Measurements from ENCODE around the gene PGRMC2. TPM values are rescaled to one million over a fixed set of nuclear protein-coding genes. Genes with fewer than 3 reads are reported as not detected.

The PGRMC2 gene
- total and polyA plus RNA-seq, 2 of the 8 experiments (the other 6 are each of a cell fraction or from before 2014, with no cell fraction given) = 9.5 to 85.3 TPM

GRCh38 chr4:128228845-128229795 lies 58.5 kb downstream of the PGRMC2 start:
- Histone ChIP-seq H3K23ac (ENCODE audit: insufficient read length) (no peak overlapping the region), H2BK15ac (ENCODE audit: low read length) (no peak overlapping the region), H3K79me1 (ENCODE audit: low read depth, low read length) (no peaks in the 10 kb centered on the region), H4K20me1 (replicated peaks in 1 of 2; ENCODE audit: control insufficient read depth in 1 of 2, insufficient read depth in 2 of 2, low read length in 2 of 2) (no peaks in the 10 kb centered on the region), H3K4me3 (ENCODE audit: extremely low read depth in 1 of 4, insufficient read depth in 2 of 4, low read depth in 3 of 4, low read length in 4 of 4) (no peak overlapping the region), H3K23me2 (ENCODE audit: low read depth, low read length) (no peaks in the 10 kb centered on the region), H4K5ac (ENCODE audit: insufficient read length, low read depth, low read length) (no peak overlapping the region), H2BK120ac (replicated peaks; ENCODE audit: low read depth, low read length) (no peak overlapping the region), H3K4me1 (replicated peaks in 1 of 4; ENCODE audit: control insufficient read depth in 3 of 4, insufficient read depth in 4 of 4, low read length in 3 of 4) (no peaks in the 10 kb centered on the region), H3K56ac (replicated peaks; ENCODE audit: insufficient read length, low read depth, low read length) (no peak overlapping the region), H3K4me2 (ENCODE audit: insufficient read depth in 1 of 2, low read depth in 2 of 2, low read length in 2 of 2) (no peak overlapping the region), H2BK5ac (ENCODE audit: low read depth, low read length) (no peak overlapping the region), H3K27me3 (replicated peaks in 1 of 4; ENCODE audit: control insufficient read depth in 3 of 4, extremely low read depth in 1 of 4, insufficient read depth in 3 of 4, low read length in 3 of 4) (no peaks in the 10 kb centered on the region), H3K79me2 (ENCODE audit: control insufficient read depth in 1 of 2, insufficient read depth in 2 of 2, low read length in 2 of 2) (no peaks in the 10 kb centered on the region), H3K9ac (replicated peaks in 1 of 4; ENCODE audit: extremely low read depth in 1 of 4, low read depth in 3 of 4, low read length in 3 of 4) (no peak overlapping the region), H3K4ac (replicated peaks; ENCODE audit: insufficient read length, low read depth, low read length) (no peak overlapping the region), H2BK20ac (ENCODE audit: low read length) (no peak overlapping the region), H2AK5ac (ENCODE audit: low read depth, low read length) (no peak overlapping the region), H4K91ac (replicated peaks; ENCODE audit: insufficient read length, low read length) (no peak overlapping the region), H3K18ac (ENCODE audit: extremely low read depth, low read length) (no peak overlapping the region), H2BK12ac (ENCODE audit: low read depth, low read length) (no peak overlapping the region), H4K8ac (ENCODE audit: extremely low read depth, insufficient read depth, low read length) (no peak overlapping the region), H3K9me3 (ENCODE audit: insufficient read depth in 2 of 2, low read depth in 1 of 2, low read length in 1 of 2) (no peaks in the 10 kb centered on the region), H3K27ac (ENCODE audit: low read depth, low read length) (no peak overlapping the region), H3K36me3 (ENCODE audit: control insufficient read depth in 2 of 4, insufficient read depth in 4 of 4, low read length in 3 of 4) (no peaks in the 10 kb centered on the region), H2AFZ (ENCODE audit: low read length) (no peak overlapping the region), H3K14ac (ENCODE audit: insufficient read length) (no peak overlapping the region)
- ChIA-PET CTCF (ENCODE audit: partially characterized antibody) (interaction anchor here (0.6 to 2.5 kb wide), 2 partner anchors 9 to 81 kb away, joined by 3 to 5 read pairs; no protein-coding TSS in a partner anchor), POLR2A (ENCODE audit: partially characterized antibody) (no interaction called here)
- 69% methylated on average over 6 of the region's 6 CpGs; no CpG with 5 or more reads in 1 of the 2 experiments for WGBS, 2 experiments (ENCODE audit: extremely low coverage in 1 of 2, insufficient coverage in 1 of 2, insufficient read length in 1 of 2, insufficient replicate concordance in 2 of 2, low coverage in 1 of 2, low lambda C conversion rate in 2 of 2, missing lambda C conversion rate in 1 of 2)
- FAIRE-seq (no peak), DNase-seq (ENCODE audit: low read depth in 1 of 2, low spot score in 2 of 2) (no peak)
- TF ChIP-seq ATF2 (IDR thresholded peaks at IDR 0.05; ENCODE audit: low read length) (no peak), RFX5 (IDR thresholded peaks at IDR 0.05; ENCODE audit: borderline replicate concordance, low read depth, low read length) (no peak), CHD1 (IDR thresholded peaks at IDR 0.05; ENCODE audit: low read depth, low read length) (no peak), SRF (IDR thresholded peaks at IDR 0.05; ENCODE audit: low read depth, low read length) (no peak), TCF12 (IDR thresholded peaks at IDR 0.05; ENCODE audit: low read depth, low read length) (no peak), TEAD4 (IDR thresholded peaks at IDR 0.05; ENCODE audit: low read depth, low read length) (no peak), POLR2A (IDR thresholded peaks at IDR 0.05; ENCODE audit: control extremely low read depth in 1 of 2, low read depth in 2 of 2, low read length in 2 of 2) (no peak), SP1 (IDR thresholded peaks at IDR 0.05; ENCODE audit: low read depth, low read length) (no peak), POLR2AphosphoS5 (IDR thresholded peaks at IDR 0.05; ENCODE audit: low read depth, low read length) (no peak)
- TF ChIP-seq, protein P1, sequence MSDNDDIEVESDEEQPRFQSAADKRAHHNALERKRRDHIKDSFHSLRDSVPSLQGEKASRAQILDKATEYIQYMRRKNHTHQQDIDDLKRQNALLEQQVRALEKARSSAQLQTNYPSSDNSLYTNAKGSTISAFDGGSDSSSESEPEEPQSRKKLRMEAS (IDR thresholded peaks at IDR 0.05) = no peak
